GM10266 (cell line): Measurements from ENCODE around the gene F2RL1.
"Not testable (repeated sequence)": the region's sequence is repeated elsewhere in the genome, so short reads cannot be mapped to it uniquely, and the experiment has no call there.

Experiments used
- DNase-seq: peaks from one replicate; pipeline ENCODE4 v3.0.0; 2012; ENCODE audit errors: extremely low spot score
- TF ChIP-seq, protein P1 (sequence below): IDR thresholded peaks from 2 replicates; pipeline ENCODE4 v1.5.1; 2012; ENCODE audit warnings: mild to moderate bottlenecking, low read depth; ENCODE audit not compliant: control insufficient read depth, insufficient read depth; ENCODE audit errors: missing control alignments

Gene F2RL1

DNA sequence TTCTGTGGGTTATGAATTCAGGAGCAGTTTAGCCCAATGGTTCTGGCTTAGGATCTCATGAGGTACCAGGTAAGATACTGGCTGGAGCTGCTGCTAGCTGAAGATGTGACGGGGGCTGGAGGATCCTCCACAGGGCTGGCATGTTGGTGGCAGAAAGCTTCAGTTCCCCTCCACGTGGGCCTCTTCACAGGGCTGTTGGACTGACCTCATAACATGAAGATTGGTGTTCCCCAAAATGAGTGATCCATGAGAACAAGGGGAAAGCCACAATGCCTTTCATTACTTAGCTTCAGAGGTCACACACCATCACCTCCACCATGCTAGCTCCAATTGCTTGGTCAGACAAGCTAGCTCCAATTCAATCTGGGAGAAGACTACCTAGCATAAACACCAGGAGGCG, 22.5 kb downstream of the F2RL1 start:
- TF ChIP-seq, protein P1, sequence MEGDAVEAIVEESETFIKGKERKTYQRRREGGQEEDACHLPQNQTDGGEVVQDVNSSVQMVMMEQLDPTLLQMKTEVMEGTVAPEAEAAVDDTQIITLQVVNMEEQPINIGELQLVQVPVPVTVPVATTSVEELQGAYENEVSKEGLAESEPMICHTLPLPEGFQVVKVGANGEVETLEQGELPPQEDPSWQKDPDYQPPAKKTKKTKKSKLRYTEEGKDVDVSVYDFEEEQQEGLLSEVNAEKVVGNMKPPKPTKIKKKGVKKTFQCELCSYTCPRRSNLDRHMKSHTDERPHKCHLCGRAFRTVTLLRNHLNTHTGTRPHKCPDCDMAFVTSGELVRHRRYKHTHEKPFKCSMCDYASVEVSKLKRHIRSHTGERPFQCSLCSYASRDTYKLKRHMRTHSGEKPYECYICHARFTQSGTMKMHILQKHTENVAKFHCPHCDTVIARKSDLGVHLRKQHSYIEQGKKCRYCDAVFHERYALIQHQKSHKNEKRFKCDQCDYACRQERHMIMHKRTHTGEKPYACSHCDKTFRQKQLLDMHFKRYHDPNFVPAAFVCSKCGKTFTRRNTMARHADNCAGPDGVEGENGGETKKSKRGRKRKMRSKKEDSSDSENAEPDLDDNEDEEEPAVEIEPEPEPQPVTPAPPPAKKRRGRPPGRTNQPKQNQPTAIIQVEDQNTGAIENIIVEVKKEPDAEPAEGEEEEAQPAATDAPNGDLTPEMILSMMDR, result no peak
- DNase-seq, result no peak

DNA sequence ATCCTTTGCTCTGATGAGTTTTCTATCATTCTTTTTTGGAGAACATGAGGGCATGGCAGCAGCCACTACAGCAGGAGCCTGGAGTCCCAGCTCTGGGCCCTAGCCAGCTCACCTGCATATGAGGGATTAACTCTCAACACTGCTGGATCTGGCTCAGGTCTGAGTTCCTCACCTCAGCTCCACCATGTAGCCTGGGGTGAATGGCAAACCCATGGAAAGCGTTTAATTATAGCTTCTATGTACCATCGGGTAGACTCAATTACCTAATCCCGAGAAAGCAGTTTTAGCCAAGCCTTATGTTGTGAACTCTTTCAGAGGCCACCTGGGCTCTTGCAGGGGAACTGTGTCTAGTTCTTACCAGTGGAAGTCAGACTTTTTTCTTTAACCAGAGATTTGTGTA, 27.1 kb downstream of the F2RL1 start:
- DNase-seq, result no peak
- TF ChIP-seq, protein P1, result no peak

DNA sequence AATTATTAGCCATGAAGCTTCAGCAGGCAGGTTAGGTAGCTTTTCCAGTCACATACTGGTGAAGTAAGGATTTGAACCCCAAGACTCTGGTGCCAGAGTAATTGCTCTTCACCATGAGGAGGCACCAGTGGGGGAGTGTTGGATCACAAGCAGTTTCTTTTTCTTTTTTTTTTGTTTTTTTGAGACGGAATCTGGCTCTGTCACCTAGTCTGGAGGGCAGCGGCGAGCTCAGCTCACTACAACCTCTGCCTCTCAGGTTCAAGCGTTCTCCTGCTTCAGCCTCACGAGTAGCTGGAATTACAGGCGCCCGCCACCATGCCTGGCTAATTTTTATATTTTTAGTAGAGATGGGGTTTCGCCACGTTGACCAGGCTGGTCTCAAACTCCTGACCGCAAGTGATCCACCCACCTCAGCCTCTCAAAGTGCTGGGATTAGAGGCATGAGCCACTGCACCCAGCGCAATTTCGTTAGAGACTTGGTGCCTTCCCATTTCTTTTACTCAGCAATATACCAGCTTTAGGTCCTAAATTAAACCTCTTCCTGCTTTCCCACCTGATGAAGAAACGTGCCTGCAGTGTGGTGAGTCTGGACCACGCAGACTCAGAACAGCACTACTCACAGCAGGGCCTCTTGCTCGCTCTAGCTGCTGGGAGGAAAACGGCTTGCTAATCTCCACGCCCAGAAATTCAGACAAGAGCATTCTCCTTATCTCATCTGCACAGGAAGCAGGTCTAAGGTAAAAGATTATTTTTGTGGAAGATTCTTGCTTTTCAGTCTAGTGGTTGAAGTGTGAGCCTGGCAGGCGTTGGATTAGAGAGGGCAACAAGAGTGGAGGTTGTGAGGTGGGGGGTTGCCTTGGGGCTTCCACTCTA, 30.8 kb downstream of the F2RL1 start, which contains the start of gene S100Z:
Gene S100Z, plus strand, starts transcription at position 596 of the 873 bp plus-strand sequence. CDS start 25,346 bp downstream, outside the sequence.
- TF ChIP-seq, protein P1, result no peak
- no peak for DNase-seq

DNA sequence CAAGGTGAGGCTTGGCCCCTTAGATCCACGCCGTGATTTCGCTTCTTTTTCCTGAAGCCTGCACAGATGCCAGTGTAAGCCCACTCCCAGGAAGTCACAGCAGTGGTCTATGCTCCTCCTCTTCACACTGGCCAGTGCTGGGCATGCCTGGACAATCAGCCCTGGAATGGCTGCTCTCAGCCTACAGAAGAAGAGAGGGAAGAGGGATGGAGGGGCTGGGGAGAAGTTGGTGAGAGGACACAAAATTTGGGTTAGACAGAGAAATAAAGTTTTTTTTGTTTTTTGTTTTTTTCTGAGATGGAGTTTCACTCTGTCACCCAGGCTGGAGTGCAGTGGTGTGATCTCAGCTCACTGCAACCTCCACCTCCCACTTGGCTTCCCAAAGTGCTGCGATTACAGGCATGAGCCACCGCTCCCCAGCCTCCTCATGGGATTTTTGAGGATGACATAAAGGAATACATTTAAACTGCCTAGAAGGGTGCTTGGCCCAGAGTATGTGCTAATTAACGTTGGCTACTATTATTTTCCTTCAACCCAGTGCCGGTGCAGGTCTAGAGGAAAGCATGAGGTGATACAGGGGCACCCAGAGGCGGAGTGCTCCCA, 31.8 kb downstream of the F2RL1 start:
- DNase-seq, result no peak
- TF ChIP-seq, protein P1, result no peak

DNA sequence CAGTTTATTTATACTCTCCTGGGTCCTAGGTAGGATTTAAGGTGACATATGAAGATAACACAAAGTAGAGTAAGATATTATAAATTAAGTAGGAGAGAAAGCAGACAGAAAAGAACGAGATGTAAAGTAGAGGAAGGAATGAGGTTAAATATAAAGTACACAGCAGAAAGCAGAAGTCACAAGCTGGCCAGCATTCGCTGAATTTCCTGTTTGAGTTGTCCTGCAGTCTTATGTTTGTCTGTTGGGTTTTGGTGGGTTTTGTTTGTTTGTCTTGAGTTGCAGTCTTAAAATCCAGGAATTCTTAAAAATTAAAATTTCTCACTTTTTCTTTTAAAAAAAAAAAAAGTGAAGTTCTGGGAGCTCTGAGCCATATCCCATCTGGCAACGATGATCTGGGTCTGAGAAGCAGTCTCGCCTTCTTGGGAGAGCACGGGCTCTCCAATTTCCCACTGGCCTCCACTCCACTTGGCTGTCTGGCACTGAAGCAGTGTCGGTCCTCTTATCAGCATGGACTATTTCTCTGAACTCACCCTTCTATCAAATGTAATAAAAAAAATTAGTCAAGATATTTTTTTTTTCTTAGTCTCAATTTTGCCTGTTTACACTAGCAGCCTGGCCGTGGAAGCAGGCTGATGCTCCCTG, 33.0 kb downstream of the F2RL1 start:
- DNase-seq, result no peak
- TF ChIP-seq, protein P1, result no peak

DNA sequence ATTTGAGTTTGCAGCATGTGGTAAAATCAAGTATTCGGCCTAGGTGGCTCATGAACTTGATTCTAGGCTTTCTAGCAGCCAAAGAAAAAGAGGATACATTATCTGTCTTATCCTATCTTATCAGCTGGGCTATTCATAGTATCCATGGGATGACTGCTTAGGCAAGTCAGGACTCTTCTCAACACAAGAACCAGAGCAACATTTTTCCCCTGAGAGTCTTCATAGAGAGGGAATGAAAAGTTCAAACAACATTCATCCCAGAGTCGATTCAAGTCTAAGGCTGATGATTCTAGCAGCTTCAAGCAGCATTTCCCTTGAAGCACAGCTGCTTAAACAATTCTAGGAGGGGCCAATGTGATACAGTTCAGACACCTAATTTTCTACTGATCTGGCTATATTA, 33.9 kb downstream of the F2RL1 start:
- TF ChIP-seq, protein P1, result no peak
- DNase-seq, result no peak

DNA sequence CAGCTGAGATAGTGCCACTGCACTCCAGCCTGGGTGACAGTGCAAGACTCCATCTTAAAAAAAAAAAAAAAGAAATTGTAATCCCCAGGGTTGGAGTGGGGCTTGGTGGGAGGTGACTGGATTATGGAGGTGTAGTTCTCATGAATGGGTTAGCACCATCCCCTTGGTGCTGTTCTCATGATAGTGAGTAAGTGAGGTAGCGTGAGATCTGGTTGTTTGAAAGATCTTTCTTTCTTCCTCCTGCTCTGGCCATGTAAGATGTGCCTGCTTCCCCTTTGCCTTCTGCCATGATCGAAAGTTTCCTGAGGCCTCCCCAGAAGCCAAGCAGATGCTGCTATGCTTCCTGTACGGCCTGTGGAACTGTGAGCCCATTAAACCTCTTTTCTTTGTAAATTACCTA, 34.9 kb downstream of the F2RL1 start:
- DNase-seq, result not testable (repeated sequence)
